Thoracic aorta (tissue), 2 donors: ENCODE measurements around the gene CDK16. TPM values are rescaled to one million over a fixed set of nuclear protein-coding genes. Genes with fewer than 3 reads are reported as not detected.

Experiments used
- ATAC-seq: fragments of 150-250 bp; one replicate; pipeline ENCODE4 v1.8.0; 2017; ENCODE audit warnings: low read depth; ENCODE audit not compliant: insufficient number of reproducible peaks, low FRiP score
- DNase-seq: peaks from one replicate; pipeline ENCODE4 v3.0.0-alpha.2; 2020; ENCODE audit warnings: low spot score
- H3K27ac ChIP-seq, 2 donors: fragments of 200-600 bp; sonication (generic); 1 replicate in 1 of 2; 2 replicates in 1 of 2; pipeline ENCODE4 v1.5.1; 2016; ENCODE audit warnings: mild to moderate bottlenecking in 2 of 2, moderate library complexity in 2 of 2
- H3K27me3 ChIP-seq: fragments of 200-600 bp; sonication (generic); replicated peaks from 2 replicates; pipeline ENCODE4 v1.6.0; 2016; ENCODE audit warnings: mild to moderate bottlenecking; ENCODE audit not compliant: insufficient read depth
- H3K36me3 ChIP-seq: fragments of 200-600 bp; sonication (generic); one replicate; pipeline ENCODE4 v1.5.1; 2016
- H3K4me1 ChIP-seq, 2 donors: fragments of 200-600 bp; sonication (generic); 1 replicate in 1 of 2; 2 replicates in 1 of 2; pipeline versions ENCODE4 v1.5.1 to v1.6.0; 2016; ENCODE audit warnings: low read depth in 2 of 2, mild to moderate bottlenecking in 1 of 2; ENCODE audit not compliant: control insufficient read depth in 1 of 2
- H3K4me3 ChIP-seq: fragments of 200-600 bp; sonication (generic); 2 replicates; pipeline ENCODE4 v1.5.1; 2016; ENCODE audit warnings: mild to moderate bottlenecking
- H3K9me3 ChIP-seq: fragments of 200-600 bp; sonication (generic); 2 replicates; pipeline ENCODE4 v1.5.1; 2016
- total RNA-seq, 2 donors: library from RNA; depleted of rRNA; stranded (reverse); fragments of >200 nt; gene quantifications; one replicate each; pipeline versions ENCODE4 v1.1.0 to v1.2.3, GENCODE V29; 2016
- TF ChIP-seq, protein P1 (sequence below): fragments of 200-600 bp; sonication (generic); IDR thresholded peaks from one replicate; pipeline ENCODE4 v1.5.1; 2019; ENCODE audit warnings: antibody characterized with exemption

The CDK16 gene
- total RNA-seq, 2 donors from 2014 or later: 66.7 to 74.6 TPM

DNA sequence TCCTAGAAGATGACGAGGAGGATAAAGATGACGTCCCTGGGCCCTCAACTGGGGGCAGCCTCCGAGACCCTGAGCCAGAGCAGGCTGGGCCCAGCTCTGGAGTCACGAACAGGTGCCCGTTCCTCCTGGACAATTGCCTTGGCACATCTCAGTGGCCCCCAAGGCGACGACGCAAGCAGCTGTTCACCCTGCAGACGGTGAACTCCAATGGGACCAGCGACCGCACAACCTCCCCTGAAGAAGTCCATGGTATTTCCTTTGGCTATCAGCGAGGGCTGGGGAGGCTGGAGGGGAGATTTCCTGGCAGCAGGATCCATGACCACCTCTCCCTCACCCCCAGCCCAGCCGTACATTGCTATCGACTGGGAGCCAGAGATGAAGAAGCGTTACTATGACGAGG, 26.2 kb downstream of the CDK16 start:
- H3K27ac ChIP-seq: no peak overlapping the region
- H3K27me3 ChIP-seq: no peaks in the 10 kb centered on the region
- H3K36me3 ChIP-seq: peaks cover 20% of the 10 kb centered on the region
- no peak for DNase-seq
- TF ChIP-seq, protein P1, sequence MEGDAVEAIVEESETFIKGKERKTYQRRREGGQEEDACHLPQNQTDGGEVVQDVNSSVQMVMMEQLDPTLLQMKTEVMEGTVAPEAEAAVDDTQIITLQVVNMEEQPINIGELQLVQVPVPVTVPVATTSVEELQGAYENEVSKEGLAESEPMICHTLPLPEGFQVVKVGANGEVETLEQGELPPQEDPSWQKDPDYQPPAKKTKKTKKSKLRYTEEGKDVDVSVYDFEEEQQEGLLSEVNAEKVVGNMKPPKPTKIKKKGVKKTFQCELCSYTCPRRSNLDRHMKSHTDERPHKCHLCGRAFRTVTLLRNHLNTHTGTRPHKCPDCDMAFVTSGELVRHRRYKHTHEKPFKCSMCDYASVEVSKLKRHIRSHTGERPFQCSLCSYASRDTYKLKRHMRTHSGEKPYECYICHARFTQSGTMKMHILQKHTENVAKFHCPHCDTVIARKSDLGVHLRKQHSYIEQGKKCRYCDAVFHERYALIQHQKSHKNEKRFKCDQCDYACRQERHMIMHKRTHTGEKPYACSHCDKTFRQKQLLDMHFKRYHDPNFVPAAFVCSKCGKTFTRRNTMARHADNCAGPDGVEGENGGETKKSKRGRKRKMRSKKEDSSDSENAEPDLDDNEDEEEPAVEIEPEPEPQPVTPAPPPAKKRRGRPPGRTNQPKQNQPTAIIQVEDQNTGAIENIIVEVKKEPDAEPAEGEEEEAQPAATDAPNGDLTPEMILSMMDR: no peak
- H3K4me3 ChIP-seq: no peak overlapping the region
- no peaks in the 10 kb centered on the region for H3K4me1 ChIP-seq
- no peak for ATAC-seq
- no peaks in the 10 kb centered on the region for H3K9me3 ChIP-seq

DNA sequence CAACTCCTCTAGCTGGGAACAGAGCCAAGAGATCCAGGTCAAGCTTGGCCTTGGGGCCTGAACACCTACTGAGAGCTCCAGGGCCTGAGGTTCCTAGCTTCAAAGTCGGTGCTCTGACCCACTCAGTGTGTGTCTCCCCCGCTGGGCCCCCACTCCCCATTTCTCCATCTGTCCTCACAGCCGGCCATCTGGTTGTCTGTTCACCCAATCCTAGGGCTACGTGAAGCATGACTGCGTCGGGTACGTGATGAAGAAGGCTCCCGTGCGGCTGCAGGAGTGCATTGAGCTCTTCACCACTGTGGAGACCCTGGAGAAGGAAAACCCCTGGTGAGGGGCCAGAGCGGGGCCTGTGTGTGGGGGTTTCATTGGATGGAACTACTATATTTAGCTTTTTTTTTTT, 26.7 kb downstream of the CDK16 start:
- H3K4me3 ChIP-seq: no peak overlapping the region
- H3K36me3 ChIP-seq: peaks cover 20% of the 10 kb centered on the region
- DNase-seq (no peak), ATAC-seq (no peak)
- H3K27ac ChIP-seq: no peak overlapping the region
- H3K4me1 ChIP-seq: no peaks in the 10 kb centered on the region
- no peaks in the 10 kb centered on the region for H3K27me3 ChIP-seq
- H3K9me3 ChIP-seq: no peaks in the 10 kb centered on the region
- TF ChIP-seq, protein P1: no peak

DNA sequence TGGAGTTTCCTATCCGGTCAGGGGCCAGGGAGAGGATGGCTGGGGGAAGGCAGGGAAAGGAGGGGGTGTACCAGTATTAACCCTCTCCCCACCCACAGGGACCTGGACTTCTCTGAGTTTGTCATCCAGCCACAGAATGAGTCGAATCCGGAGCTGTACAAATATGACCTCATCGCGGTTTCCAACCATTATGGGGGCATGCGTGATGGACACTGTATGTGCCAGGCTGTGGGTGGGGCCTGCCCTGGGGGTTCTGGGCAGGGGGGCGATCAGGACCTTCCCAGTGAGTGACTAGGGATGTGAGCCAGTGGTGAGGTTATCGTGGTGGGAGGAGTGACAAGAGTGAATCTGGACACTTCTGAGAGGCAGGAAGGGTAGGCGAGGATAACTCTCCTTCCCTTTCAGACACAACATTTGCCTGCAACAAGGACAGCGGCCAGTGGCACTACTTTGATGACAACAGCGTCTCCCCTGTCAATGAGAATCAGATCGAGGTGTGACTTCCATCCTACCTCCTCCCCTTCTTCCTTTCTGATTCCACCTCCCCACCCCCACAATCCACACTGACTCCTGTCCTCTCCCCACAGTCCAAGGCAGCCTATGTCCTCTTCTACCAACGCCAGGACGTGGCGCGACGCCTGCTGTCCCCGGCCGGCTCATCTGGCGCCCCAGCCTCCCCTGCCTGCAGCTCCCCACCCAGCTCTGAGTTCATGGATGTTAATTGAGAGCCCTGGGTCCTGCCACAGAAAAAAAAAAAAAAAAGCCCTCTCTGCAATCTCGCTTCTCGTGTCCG, 28.9 kb downstream of the CDK16 start:
- H3K27ac ChIP-seq: no peak overlapping the region
- TF ChIP-seq, protein P1: no peak
- H3K27me3 ChIP-seq: no peaks in the 10 kb centered on the region
- H3K4me3 ChIP-seq: no peak overlapping the region
- H3K4me1 ChIP-seq: no peaks in the 10 kb centered on the region
- DNase-seq (no peak), ATAC-seq (no peak)
- peaks cover 9% of the 10 kb centered on the region for H3K36me3 ChIP-seq
- H3K9me3 ChIP-seq: no peaks in the 10 kb centered on the region

DNA sequence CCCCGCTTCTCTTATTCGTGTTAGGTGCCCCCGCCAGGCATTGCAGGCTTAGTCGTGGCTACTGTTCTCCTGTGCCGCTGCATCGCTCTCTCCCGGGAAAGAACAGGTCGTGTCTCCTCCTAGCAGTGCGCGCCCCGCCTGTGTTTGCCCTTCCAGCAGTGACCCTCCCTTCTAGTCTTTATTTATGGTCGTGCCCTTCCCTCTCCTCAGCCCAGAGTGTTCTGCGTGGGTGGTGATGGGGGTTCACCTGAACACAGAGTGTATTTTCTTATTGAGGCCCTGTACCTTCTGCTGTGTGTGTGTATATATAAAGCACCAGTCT, 29.5 kb downstream of the CDK16 start:
- Histone ChIP-seq H3K4me3 (no peak overlapping the region), H3K9me3 (no peaks in the 10 kb centered on the region), H3K27me3 (no peaks in the 10 kb centered on the region), H3K36me3 (peaks cover 7% of the 10 kb centered on the region), H3K27ac (no peak overlapping the region), H3K4me1 (no peaks in the 10 kb centered on the region)
- TF ChIP-seq, protein P1: no peak
- ATAC-seq (no peak), DNase-seq (no peak)

DNA sequence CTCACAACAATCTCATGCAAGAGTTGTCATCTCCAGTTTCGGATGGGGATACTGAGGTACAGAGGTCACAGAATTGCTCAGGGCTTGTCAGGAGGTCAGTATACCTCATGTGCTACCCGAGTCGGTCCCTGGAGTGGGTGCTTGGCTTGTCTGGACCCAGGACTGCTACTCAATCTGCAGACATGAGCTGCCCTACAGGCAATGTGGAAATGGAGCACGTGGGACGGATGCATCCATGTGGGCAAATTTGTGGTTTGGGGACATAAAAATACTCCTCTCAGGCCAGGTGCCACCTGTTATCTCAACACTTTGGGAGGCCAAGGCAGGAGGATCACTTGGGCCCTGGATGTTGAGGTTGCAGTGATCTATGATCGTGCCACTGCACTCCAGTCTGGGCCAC, 30.1 kb downstream of the CDK16 start:
- DNase-seq: no peak
- H3K27ac ChIP-seq: no peak overlapping the region
- no peak overlapping the region for H3K4me3 ChIP-seq
- TF ChIP-seq, protein P1: no peak
- H3K4me1 ChIP-seq: no peaks in the 10 kb centered on the region
- H3K27me3 ChIP-seq: no peaks in the 10 kb centered on the region
- H3K36me3 ChIP-seq: peaks cover 7% of the 10 kb centered on the region
- no peaks in the 10 kb centered on the region for H3K9me3 ChIP-seq
- no peak for ATAC-seq
